ENCODE measurements around the gene TACSTD2.
"Not testable (repeated sequence)": the region's sequence is repeated elsewhere in the genome, so short reads cannot be mapped to it uniquely, and the experiment has no call there.

The TACSTD2 gene

DNA sequence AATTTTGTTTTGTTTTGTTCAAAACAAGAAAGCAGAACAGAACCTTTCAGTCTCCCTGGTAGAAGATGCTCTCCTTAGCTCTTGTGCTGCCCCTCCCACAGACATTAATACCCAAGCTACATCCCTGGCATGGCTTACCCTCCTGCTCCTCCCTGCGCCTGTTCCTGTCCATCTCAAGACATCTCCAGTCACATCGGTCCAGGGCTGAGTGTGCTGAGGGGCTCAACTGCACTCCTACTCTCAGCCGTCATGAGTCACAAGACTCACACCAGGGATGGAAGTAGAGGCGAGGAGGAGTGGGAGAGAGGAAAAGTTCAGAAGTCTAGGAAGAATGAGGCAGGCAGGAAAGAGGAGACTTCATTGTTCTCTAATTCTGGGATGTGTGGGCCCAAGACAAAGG, 9.2 kb upstream of the TACSTD2 start:
- no peak for DNase-seq

DNA sequence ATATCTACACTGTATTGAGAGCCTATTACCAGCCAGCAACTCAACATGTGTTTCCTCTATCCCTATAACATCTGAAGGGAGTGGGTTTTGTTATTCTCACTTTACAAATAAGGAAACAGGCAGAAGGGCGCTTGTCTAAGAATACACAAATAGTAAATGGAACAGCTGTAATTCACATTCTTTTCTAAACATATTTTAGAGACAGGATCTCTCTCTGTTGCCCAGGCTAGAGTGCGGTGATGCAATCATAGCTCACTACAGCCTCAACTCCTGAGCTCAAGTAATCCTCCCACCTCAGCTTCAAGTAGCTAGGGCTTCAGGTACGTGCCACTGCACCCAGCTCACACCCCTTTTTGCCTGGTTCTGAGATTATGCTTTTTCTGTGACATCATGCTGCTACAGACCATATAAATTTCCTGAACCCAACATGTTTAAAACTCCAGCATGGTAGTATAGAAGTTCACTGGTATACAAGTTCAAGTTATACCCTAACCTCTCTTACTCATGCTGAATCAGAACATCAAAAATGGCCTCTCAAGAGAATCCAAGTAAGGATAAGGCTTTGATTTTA, 8.6 kb upstream of the TACSTD2 start:
- no peak for DNase-seq

- no peak for DNase-seq
These were observed 8.1 kb upstream of the TACSTD2 start for GRCh38 chr1:58585166-58585565.

DNA sequence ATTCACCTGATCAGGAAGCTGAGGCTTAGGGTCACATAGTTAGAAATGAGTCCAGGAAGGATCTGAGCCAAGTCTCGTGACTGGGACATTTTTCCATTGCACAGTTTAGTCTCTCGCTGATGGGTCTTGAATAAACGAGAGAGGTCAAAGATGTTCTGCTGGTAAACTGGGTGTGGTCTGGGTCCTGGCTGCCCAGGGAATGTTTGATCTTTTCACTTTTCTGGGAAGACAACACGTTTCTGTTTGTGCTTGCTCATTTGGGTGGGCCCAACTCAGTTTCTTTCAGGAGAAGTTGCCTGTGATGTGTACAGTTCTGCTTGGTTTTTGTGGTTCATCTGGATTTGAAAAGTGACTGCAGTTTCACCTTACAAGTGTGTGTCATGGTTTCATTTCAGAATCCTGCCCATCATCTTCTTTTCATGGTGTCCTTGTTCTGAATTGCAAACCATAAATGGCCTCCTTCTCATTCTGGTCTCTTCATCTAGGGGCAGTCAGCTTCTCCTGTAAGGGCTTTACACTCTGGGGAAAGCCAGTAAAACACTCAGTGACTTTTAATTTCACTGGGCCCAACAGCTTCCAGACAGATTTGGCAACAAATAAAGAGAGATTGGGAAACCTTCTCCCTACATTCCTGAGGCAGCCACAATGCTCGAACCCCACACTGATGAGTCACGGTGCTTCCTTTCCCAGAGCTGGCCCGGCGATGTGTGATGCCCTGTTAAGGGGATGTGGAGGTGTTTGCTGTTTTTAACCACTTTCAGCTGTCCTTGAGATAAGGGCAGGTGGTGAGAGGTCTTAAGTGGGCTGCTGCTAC, 7.2 kb upstream of the TACSTD2 start:
- no peak for DNase-seq

DNA sequence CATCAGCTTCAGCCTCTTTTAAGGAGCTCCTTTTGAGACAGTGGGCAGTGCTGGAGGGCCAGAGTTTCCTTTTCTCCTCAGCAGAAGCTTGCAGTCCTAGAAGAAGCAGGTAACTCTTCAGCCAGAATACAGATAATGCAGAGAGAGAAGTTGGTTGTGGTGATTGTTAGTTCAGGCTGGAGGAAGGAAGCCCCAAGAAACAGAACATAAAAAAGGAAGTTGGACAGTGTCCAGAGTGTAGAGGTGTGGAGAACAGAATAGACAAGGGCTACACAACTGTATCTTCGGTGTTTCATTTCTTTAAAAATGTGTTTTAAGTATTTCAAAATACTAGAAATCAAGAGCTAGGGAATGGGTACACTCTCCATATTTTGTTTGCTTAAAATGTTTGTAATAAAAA, 6.4 kb upstream of the TACSTD2 start:
- DNase-seq = no peak

GRCh38 chr1:58582143-58582542, 5.1 kb upstream of the TACSTD2 start:
- not testable (repeated sequence) for DNase-seq

GRCh38 chr1:58581641-58582040, 4.6 kb upstream of the TACSTD2 start:
- no peak for DNase-seq

GRCh38 chr1:58580186-58580585, 3.1 kb upstream of the TACSTD2 start:
- no peak for DNase-seq

DNA sequence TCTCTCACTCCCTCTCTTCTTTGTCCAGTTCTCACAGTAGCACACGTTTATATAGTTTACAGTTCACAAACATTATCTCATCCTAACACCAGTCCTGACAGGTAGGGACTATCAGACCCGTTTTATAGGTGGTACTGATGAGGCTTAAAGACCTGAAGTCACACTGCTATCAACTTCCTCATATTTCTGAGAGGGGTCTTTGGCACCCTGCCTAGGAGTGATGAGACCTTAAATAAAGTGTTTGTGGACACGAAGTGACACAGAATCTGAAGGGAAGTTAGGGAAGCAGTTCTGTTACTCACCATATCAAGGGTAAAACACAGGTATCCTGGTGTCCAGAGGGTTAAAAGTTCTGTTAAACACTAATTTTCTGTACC, 590 bp upstream of the TACSTD2 start:
- no peak for DNase-seq

DNA sequence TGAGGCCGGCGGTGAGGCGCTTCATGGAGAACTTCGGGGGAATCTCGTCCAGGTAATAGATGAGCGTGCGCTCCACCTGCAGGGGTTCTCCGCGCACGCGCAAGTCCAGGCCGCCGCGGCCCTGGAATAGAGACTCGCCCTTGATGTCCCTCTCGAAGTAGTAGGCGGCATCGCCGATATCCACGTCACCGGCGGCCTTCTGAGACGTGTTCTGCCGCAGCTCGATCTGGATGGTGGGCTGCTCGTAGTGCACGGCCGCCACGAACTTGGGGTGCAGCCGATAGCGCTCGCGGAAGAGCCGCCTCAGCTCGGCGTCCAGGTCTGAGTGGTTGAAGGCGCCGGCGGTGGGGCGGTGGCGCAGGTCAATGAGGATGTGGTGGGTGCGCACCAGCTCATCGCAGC, 726 bp downstream of the TACSTD2 start:
- DNase-seq = no peak

GRCh38 chr1:58575551-58576324, 1.3 kb downstream of the TACSTD2 start:
- DNase-seq = no peak

DNA sequence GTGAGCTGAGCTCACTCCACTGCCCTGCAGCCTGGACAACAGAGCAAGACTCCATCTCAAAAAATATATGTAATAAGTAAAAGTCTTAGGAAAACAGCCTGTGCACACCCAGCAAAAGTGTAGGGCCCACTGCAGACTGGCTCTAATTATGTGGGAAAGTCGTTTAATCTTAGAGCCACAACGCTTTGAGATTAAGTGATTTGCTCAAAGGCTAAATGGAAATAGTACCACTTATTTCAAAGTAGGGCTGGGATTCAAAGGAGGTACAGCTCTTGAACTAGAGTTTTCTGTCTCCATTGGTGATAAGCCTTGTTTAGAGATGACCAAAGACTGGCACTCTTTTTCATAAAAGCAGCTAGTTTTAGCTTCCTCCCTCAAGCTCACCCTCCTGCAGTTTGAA, 2.2 kb downstream of the TACSTD2 start:
- no peak for DNase-seq

- no peak for DNase-seq
These were observed 3.1 kb downstream of the TACSTD2 start for GRCh38 chr1:58573705-58574591.

DNA sequence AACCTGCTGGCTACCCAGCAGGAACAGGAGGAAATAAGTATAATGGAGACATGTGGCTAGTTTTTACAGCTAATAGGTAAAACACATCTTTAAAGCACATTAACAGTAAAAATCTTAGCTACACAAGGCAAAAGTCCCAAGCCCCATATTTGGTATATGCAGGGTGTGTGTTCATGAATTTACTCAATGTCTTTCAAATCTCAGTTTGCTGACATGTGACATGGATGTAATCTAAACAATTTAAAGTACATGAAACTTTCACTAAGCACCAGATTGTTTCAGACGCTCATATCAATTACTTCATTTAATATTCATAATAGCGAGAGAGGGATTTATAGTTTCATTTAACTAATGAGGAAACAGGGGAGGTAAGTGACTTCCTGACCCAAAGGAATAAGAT, 3.9 kb downstream of the TACSTD2 start:
- DNase-seq = no peak

- DNase-seq = no peak
These were observed 4.4 kb downstream of the TACSTD2 start for GRCh38 chr1:58572690-58573089.

GRCh38 chr1:58571616-58572015, 5.4 kb downstream of the TACSTD2 start:
- no peak for DNase-seq

DNA sequence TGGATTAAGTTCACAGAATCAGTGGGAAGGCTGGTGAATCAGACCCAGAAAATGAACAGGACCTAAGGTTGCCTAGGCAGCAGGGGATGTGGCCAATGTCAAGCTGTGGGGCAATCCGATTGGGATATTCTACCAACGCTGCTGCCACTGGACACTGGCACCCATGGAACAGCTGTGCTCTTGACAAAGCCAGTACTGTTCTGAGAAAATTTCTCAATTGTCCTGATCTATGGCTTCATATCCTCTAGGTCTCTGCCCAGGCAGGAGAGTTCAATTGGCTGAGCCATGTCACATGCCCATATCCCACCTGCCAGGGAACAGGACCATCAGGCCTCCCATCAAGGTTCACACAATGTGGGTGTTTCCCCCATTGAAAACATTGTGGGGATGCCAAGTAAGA, 6.2 kb downstream of the TACSTD2 start:
- no peak for DNase-seq

DNA sequence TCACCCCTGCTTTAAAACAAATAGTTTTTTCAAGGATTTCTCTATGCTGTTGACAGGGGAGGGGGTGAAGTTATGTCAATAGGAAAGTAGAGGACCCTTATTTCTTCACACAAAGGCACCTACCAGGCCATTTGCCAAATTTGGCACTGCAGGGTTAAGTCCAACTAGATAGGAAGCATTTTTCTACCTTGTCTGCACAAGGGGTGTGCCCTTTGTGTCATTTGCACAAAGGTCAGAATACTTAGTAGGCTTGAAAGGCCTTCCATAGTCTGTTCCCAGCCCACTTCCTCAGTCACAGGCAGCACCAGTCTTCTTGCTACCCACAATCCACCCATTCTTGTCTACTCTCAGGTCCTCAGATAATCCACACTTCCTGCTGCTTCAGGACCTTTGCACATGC, 7.0 kb downstream of the TACSTD2 start:
- DNase-seq = no peak

DNA sequence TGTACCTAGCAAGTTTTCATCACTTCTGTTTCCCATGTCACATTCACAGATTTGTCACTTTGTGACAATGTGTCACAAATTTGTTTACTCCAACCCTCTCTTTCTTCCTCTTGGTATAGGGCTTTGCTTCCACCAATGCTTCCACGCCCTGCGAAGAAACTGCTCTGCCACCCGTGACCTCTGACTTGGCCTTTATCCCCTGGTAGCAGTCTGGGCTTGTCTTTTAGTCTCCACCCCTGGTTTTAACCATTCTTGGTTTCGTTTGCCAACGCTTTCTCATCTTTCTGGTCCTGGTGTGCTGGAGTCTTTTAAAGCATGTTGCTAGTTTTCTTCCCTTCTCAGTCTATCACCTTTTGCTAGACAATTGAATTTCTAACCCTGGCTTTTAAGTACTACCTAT, 8.1 kb downstream of the TACSTD2 start:
- DNase-seq = no peak

DNA sequence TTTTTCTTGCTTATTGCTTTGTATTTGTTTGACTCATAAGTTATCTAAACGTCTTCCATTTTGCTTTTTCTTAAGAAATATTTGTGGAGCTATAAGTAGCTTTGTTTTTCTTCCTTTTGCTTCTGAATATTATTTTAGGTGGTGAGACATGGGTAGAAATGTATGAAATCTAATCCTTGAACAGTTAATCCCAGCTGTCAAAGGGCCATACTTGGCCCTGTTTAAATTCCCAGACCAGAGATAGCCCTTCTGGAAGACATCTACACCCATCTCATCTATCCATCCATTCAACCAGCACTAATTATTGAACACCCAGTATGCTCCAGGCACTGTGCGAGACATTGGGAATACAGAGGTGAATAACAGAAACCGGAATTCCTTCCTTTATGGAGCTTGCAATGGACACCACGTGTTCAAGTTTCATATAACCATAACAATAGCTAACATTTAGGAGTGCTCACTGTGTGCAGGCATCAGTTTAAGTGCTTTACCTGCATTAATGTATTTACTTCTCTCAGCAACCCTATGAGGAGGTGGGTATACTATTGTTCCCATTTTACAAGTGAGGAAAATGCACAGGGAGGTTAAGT, 8.7 kb downstream of the TACSTD2 start:
- DNase-seq = no peak

- DNase-seq = no peak
These were observed 10.7 kb downstream of the TACSTD2 start for GRCh38 chr1:58566339-58566738.

DNA sequence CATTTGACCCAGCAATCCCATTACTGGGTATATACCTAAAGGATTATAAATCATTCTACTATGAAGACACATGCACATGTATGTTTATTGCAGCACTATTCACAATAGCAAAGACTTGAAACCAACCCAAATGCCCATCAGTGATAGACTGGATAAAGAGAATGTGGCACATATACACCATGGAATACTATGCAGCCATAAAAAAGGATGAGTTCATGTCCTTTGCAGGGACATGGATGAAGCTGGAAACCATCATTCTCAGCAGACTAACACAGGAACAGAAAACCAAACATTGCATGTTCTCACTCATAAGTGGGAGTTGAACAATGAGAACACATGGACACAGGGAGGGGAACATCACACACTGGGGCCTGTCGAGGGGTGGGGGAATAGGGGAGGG, 13.3 kb downstream of the TACSTD2 start:
- not testable (repeated sequence) for DNase-seq

GRCh38 chr1:58561633-58562032, 15.4 kb downstream of the TACSTD2 start:
- DNase-seq = no peak
